ENCODE data around the gene DNPH1. TPM values are rescaled to one million over a fixed set of nuclear protein-coding genes. Genes with fewer than 3 reads are reported as not detected.

The DNPH1 gene
- total RNA-seq, 1 donor: 46.2 TPM

DNA sequence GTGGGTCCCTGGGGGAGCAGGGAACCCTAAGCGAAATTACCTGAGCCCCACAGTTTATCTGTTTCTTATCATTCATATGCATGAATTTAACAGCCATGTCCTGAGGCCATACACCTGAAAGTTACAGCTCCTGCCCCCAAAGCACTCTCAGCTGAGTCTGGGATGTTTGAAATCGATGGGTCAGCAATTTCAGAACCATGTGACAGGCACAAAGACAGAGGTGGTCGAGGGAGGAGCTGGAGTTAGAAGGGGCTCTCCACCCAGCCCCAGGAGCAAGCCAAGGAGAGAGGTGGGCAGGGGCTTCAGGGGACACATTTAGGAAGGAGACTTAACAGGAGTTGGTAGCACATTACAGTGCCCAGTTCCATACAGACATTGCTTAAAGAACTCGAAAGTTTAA, 28.9 kb upstream of the DNPH1 start:
- DNase-seq (ENCODE audit: low read depth): no peak
- no peak overlapping the region for H3K4me3 ChIP-seq (ENCODE audit: low read depth, low read length)
- no peak for TF ChIP-seq CTCF (IDR thresholded peaks at IDR 0.05; ENCODE audit: insufficient read depth, low read length)

DNA sequence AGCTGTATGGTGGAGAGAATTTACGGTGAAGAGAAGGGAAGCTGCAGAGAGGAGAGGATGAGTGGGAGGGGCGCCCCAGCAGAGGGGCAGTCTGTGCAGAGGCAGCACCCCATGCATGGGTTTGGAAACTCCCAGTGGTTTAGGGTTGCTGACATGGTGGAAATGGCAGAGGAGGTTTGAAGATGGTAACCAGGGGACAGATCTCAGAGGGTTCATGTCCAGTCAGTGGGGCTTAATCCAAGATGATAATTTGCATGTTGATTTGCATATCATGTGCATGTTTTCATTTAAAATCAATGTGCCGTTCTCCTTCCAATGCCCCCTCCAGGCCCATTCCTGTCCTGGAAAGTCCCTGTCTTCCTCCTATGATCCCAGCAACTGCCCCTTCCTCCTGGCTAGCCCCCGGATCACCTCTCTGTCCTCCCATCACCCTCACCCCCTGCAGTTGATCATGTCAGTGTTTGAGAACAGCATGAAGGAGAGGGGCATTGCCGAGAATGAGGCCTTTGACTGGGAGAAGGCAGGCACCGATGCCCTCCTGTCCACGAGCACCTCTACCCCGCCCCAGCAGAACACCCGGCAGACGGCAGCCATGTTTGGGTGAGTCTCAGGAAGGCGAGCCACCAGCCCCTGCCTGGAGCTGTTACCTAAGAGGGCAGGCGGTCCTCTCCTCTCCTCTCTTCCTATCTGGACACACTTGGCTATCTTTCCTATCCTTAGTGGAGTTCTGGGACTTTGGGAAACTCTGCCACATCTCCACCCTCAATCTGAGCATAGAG, 28.3 kb upstream of the DNPH1 start:
- TF ChIP-seq CTCF (IDR thresholded peaks at IDR 0.05; ENCODE audit: insufficient read depth, low read length): no peak
- DNase-seq (ENCODE audit: low read depth): no peak

GRCh38 chr6:43256670-43257366, 27.5 kb upstream of the DNPH1 start:
- no peak for DNase-seq (ENCODE audit: low read depth)
- TF ChIP-seq CTCF (IDR thresholded peaks at IDR 0.05; ENCODE audit: insufficient read depth, low read length): no peak
- H3K4me3 ChIP-seq (ENCODE audit: low read depth, low read length): no peak overlapping the region

More for the DNA sequence above, 28.3 kb upstream of the DNPH1 start:
- H3K4me3 ChIP-seq (ENCODE audit: low read depth, low read length): no peak overlapping the region

GRCh38 chr6:43255408-43256054, 26.2 kb upstream of the DNPH1 start:
- no peak for TF ChIP-seq CTCF (IDR thresholded peaks at IDR 0.05; ENCODE audit: insufficient read depth, low read length)
- H3K4me3 ChIP-seq (ENCODE audit: low read depth, low read length): no peak overlapping the region
- DNase-seq (ENCODE audit: low read depth): no peak

GRCh38 chr6:43254846-43255245, 25.6 kb upstream of the DNPH1 start:
- no peak overlapping the region for H3K4me3 ChIP-seq (ENCODE audit: low read depth, low read length)
- DNase-seq (ENCODE audit: low read depth): no peak
- no peak for TF ChIP-seq CTCF (IDR thresholded peaks at IDR 0.05; ENCODE audit: insufficient read depth, low read length)

DNA sequence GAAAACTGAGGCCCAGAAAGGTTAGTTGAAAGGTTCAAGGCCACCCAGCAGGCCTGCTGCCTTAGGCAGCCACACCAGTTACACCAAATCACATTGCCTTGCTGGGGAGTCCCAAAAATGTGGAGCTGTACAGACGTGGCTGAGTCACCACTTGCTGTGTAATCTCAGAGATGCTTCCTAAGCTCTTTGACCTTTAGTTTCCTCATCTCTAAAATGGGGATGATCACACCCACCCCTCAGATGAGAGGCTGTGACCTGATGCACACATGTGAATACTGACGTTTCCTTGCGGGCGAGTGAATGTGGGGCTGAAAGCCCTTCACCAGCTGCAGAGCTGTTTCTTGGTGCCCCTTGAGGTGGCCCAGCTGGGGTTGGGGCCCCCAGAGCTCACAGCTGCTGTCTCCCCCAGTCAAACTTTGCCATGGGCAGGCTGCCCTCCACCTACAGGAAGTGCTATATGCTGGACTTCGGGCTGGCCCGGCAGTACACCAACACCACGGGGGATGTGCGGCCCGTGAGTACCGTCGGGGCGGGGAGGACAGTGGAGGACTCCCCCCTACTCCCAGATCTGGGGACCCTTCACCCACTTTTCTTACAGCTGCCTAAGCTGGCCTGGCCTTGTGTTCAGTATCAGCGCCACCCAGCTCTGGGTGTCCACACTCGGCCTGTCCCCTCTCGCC, 25.0 kb upstream of the DNPH1 start:
- no peak for TF ChIP-seq CTCF (IDR thresholded peaks at IDR 0.05; ENCODE audit: insufficient read depth, low read length)
- no peak for DNase-seq (ENCODE audit: low read depth)

More for the DNA sequence above, 25.0 kb upstream of the DNPH1 start:
- H3K4me3 ChIP-seq (ENCODE audit: low read depth, low read length): no peak overlapping the region
